ENCODE data around the gene TAGAP. TPM values are rescaled to one million over a fixed set of nuclear protein-coding genes. Genes with fewer than 3 reads are reported as not detected.

Gene TAGAP
- total RNA-seq, 1 experiment from 2014 or later, result not detected

DNA sequence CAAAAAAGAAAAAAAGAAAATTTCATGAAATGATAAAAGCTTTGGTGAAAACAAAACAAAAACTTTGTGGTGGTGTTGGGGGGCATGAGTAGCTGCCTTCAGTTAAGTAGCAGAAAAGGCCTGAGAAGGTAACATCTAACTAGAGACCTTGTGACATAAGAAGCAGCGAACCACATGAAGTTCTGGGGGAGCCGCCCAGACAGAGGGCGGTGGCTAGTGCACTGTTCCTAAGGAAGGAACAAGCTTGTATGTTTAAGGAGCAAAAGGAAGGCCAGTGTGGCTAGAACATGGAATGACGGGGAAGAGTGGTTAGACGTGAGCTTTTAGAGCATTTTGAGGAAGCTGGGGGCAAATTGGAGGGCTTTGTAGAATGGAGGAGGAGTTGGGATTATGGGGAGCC, 37.3 kb downstream of the TAGAP start:
- no peak overlapping the region for H3K18ac ChIP-seq (ENCODE audit: insufficient read length, low read depth, low read length)
- no peak overlapping the region for H3K4ac ChIP-seq (ENCODE audit: low read depth, low read length)
- H4K91ac ChIP-seq (ENCODE audit: insufficient read length, low read depth, low read length), result no peak overlapping the region
- no peak overlapping the region for H3K4me2 ChIP-seq (ENCODE audit: insufficient read depth, insufficient read length, low read length)
- no peak overlapping the region for H3K27ac ChIP-seq (ENCODE audit: insufficient read length, low read depth, low read length)
- no peaks in the 10 kb centered on the region; the same call in none of the 2 replicates for H3K27me3 Mint-ChIP-seq (ENCODE audit: low read depth)
- TF ChIP-seq, protein P1, sequence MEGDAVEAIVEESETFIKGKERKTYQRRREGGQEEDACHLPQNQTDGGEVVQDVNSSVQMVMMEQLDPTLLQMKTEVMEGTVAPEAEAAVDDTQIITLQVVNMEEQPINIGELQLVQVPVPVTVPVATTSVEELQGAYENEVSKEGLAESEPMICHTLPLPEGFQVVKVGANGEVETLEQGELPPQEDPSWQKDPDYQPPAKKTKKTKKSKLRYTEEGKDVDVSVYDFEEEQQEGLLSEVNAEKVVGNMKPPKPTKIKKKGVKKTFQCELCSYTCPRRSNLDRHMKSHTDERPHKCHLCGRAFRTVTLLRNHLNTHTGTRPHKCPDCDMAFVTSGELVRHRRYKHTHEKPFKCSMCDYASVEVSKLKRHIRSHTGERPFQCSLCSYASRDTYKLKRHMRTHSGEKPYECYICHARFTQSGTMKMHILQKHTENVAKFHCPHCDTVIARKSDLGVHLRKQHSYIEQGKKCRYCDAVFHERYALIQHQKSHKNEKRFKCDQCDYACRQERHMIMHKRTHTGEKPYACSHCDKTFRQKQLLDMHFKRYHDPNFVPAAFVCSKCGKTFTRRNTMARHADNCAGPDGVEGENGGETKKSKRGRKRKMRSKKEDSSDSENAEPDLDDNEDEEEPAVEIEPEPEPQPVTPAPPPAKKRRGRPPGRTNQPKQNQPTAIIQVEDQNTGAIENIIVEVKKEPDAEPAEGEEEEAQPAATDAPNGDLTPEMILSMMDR (conservative IDR thresholded peaks at IDR 0.05), result no peak
- no peaks in the 10 kb centered on the region for H3K4me1 ChIP-seq (ENCODE audit: insufficient read depth, low read length)
- H3K36me3 Mint-ChIP-seq (ENCODE audit: insufficient read depth in 1 of 3, low read depth in 3 of 3), result peaks cover 0 to 4% (median 0%) of the 10 kb centered on the region in 3 experiments; a peak in 2 of 7 replicates
- H3T11ph ChIP-seq (ENCODE audit: low read length), result no peak overlapping the region
- H3K79me1 ChIP-seq (ENCODE audit: insufficient read depth, low read depth, low read length, poor library complexity, severe bottlenecking), result no peaks in the 10 kb centered on the region
- H4K5ac ChIP-seq (ENCODE audit: insufficient read length, low read depth, low read length), result no peak overlapping the region
- H2BK5ac ChIP-seq (ENCODE audit: insufficient read length, low read length), result no peak overlapping the region
- no peak overlapping the region for H2BK120ac ChIP-seq (ENCODE audit: low read depth, low read length, poor library complexity, severe bottlenecking)
- no peak overlapping the region for H2AK5ac ChIP-seq (ENCODE audit: insufficient read length, low read length)
- H3K9me3 ChIP-seq (ENCODE audit: control insufficient read depth, low read depth, low read length), result no peaks in the 10 kb centered on the region
- no peaks in the 10 kb centered on the region for H3K9me3 Mint-ChIP-seq
- no peak overlapping the region for H3K4me3 Mint-ChIP-seq
- no peak overlapping the region for H2BK15ac ChIP-seq (ENCODE audit: low read depth, low read length)
- no peaks in the 10 kb centered on the region for H3K4me1 Mint-ChIP-seq
- H3K23ac ChIP-seq (ENCODE audit: insufficient read length, low read depth, low read length), result no peak overlapping the region
- no CpG with 5 or more reads among the region's 5 CpGs for WGBS (ENCODE audit: extremely low coverage, insufficient read length, low lambda C conversion rate)
- no peak overlapping the region for H2BK20ac ChIP-seq (ENCODE audit: low read depth, low read length, poor library complexity, severe bottlenecking)
- H2BK12ac ChIP-seq (ENCODE audit: insufficient read length, low read depth, low read length), result no peak overlapping the region
- H4K20me1 ChIP-seq (ENCODE audit: control insufficient read depth, insufficient read depth, insufficient read length), result no peaks in the 10 kb centered on the region
- no peak for DNase-seq
- no peaks in the 10 kb centered on the region for H3K27me3 ChIP-seq (ENCODE audit: insufficient read depth, low read length)
- H3K23me2 ChIP-seq (ENCODE audit: insufficient read length, low read depth, low read length, poor library complexity, severe bottlenecking), result no peaks in the 10 kb centered on the region
- no peaks in the 10 kb centered on the region for H3K79me2 ChIP-seq (ENCODE audit: insufficient read depth, low read length)
- H3K56ac ChIP-seq (ENCODE audit: insufficient read length, low read depth, low read length), result no peak overlapping the region
- H3K27ac Mint-ChIP-seq, result no peak overlapping the region; a peak in 1 of 7 replicates
- no peak overlapping the region for H3K14ac ChIP-seq (ENCODE audit: insufficient read depth, low read length)
- no peak overlapping the region for H2AFZ ChIP-seq (ENCODE audit: low read length)
- no peak overlapping the region for H3K9ac ChIP-seq (ENCODE audit: extremely low read depth, insufficient read length, low read length)
- H4K8ac ChIP-seq (replicated peaks; ENCODE audit: insufficient read length, low read depth, low read length), result no peak overlapping the region

All from H9 (cell line).